Suppressor macrophage treated with lipopolysaccharide for 1 hour (primary cell): ENCODE measurements around the gene SMAD3.
A peak's percentile ranks its signal among the peaks of the same experiment; 100 is the strongest.

Source experiments
- DNase-seq, 3 donors: peaks; one replicate each; pipeline ENCODE4 v3.0.0-alpha.2; 2020 to 2022

SMAD3 gene

GRCh38 chr15:67185621-67186225 lies 120.3 kb downstream of the SMAD3 start:
- no peak for DNase-seq

GRCh38 chr15:67186226-67186649 lies 120.8 kb downstream of the SMAD3 start:
- peak; percentile 48 to 63 (median 63) for DNase-seq

GRCh38 chr15:67186688-67187087 lies 121.3 kb downstream of the SMAD3 start:
- no peak for DNase-seq

GRCh38 chr15:67187351-67187854 lies 122.0 kb downstream of the SMAD3 start:
- DNase-seq: no peak

- no peak for DNase-seq
These were observed 123.3 kb downstream of the SMAD3 start for GRCh38 chr15:67188551-67189218.

- no peak for DNase-seq
These were observed 124.1 kb downstream of the SMAD3 start for GRCh38 chr15:67189326-67190051.

- no peak for DNase-seq
These were observed 124.9 kb downstream of the SMAD3 start for GRCh38 chr15:67190326-67190725.

GRCh38 chr15:67190813-67191212 lies 125.4 kb downstream of the SMAD3 start:
- DNase-seq: no peak

GRCh38 chr15:67192185-67192820 lies 126.9 kb downstream of the SMAD3 start:
- no peak for DNase-seq

GRCh38 chr15:67193223-67193990 lies 128.0 kb downstream of the SMAD3 start:
- no peak for DNase-seq

GRCh38 chr15:67194171-67195114 lies 129.0 kb downstream of the SMAD3 start:
- no peak for DNase-seq

- DNase-seq: no peak
These were observed 129.9 kb downstream of the SMAD3 start for GRCh38 chr15:67195305-67195704.

GRCh38 chr15:67196222-67196621 lies 130.8 kb downstream of the SMAD3 start:
- no peak for DNase-seq

- no peak for DNase-seq
These were observed 131.4 kb downstream of the SMAD3 start for GRCh38 chr15:67196672-67197363.

- DNase-seq: no peak
These were observed 131.9 kb downstream of the SMAD3 start for GRCh38 chr15:67197364-67197695.

GRCh38 chr15:67198157-67198754 lies 132.9 kb downstream of the SMAD3 start:
- no peak for DNase-seq

- DNase-seq: no peak
These were observed 134.0 kb downstream of the SMAD3 start for GRCh38 chr15:67199391-67199790.

- no peak for DNase-seq
These were observed 134.7 kb downstream of the SMAD3 start for GRCh38 chr15:67199881-67200763.

- DNase-seq: no peak
These were observed 135.7 kb downstream of the SMAD3 start for GRCh38 chr15:67201136-67201535.
